GM19193 (cell line): Measurements from ENCODE around the gene FAAP24.

Experiments used
- POLR2A ChIP-seq: IDR thresholded peaks from 4 replicates; pipeline ENCODE4 v1.6.1; 2011; ENCODE audit not compliant: insufficient read depth, insufficient read length; ENCODE audit errors: extremely low read depth

The FAAP24 gene

GRCh38 chr19:32971715-32972540, at the start of gene FAAP24, which contains the start of gene CEP89:
Gene FAAP24 (plus strand): TSS chr19:32972242. CDS start chr19:32973197, 955 bp downstream.
Gene CEP89 (minus strand): TSS chr19:32971958. CDS start chr19:32971874, 84 bp downstream.
- TF ChIP-seq POLR2A, result peak; percentile 85

- TF ChIP-seq POLR2A, result no peak
Measured at GRCh38 chr19:32924200-32924599, 47.8 kb upstream of the FAAP24 start.

- no peak for TF ChIP-seq POLR2A
Measured at GRCh38 chr19:32928806-32929205, 43.2 kb upstream of the FAAP24 start.

GRCh38 chr19:32930567-32930966, 41.5 kb upstream of the FAAP24 start:
- no peak for TF ChIP-seq POLR2A

GRCh38 chr19:32933571-32933970, 38.5 kb upstream of the FAAP24 start:
- TF ChIP-seq POLR2A, result no peak

- no peak for TF ChIP-seq POLR2A
Measured at GRCh38 chr19:32935629-32936028, 36.4 kb upstream of the FAAP24 start.

GRCh38 chr19:32936065-32936464, 36.0 kb upstream of the FAAP24 start:
- TF ChIP-seq POLR2A, result no peak

- no peak for TF ChIP-seq POLR2A
Measured at GRCh38 chr19:32945260-32945659, 26.8 kb upstream of the FAAP24 start.

- no peak for TF ChIP-seq POLR2A
Measured at GRCh38 chr19:32966750-32967149, 5.3 kb upstream of the FAAP24 start.

- TF ChIP-seq POLR2A, result no peak
Measured at GRCh38 chr19:32969549-32969948, 2.5 kb upstream of the FAAP24 start.

- TF ChIP-seq POLR2A, result no peak
Measured at GRCh38 chr19:32971012-32971595, 938 bp upstream of the FAAP24 start.

- TF ChIP-seq POLR2A, result no peak
Measured at GRCh38 chr19:32976223-32976805, 4.3 kb downstream of the FAAP24 start.

- no peak for TF ChIP-seq POLR2A
Measured at GRCh38 chr19:32977280-32977679, 5.2 kb downstream of the FAAP24 start.

GRCh38 chr19:32988724-32989123, 16.7 kb downstream of the FAAP24 start:
- TF ChIP-seq POLR2A, result no peak

- TF ChIP-seq POLR2A, result no peak
Measured at GRCh38 chr19:32997716-32998355, 25.8 kb downstream of the FAAP24 start.
